Caco-2 (cell line): Measurements from ENCODE around the gene RPGRIP1. TPM values are rescaled to one million over a fixed set of nuclear protein-coding genes. Genes with fewer than 3 reads are reported as not detected.

Experiments used
- BruUV-seq: library from RNA; stranded (reverse); fragments of 400-500 nt; replicated peaks from 2 replicates; lab custom pipeline; 2021; lab: Mats Ljungman, UMichigan
- CTCF ChIA-PET: fragments of 300-600 bp; sonication (Branson Sonifier 250); formaldehyde crosslinking; loops from one replicate; lab custom pipeline; 2022; ENCODE audit warnings: antibody characterized with exemption; lab: Charles Lee
- POLR2A ChIA-PET: fragments of 300-600 bp; sonication (Branson Sonifier 250); formaldehyde crosslinking; loops from one replicate; lab custom pipeline; 2022; ENCODE audit warnings: antibody characterized with exemption; lab: Charles Lee
- DNase-seq, 2 experiments: peaks; one replicate each; pipeline versions ENCODE4 v3.0.0 to v3.0.0-alpha.2; 2020 to 2022
- H3K27me3 ChIP-seq: replicated peaks from 2 replicates; pipeline ENCODE4 v1.6.0; 2011; ENCODE audit warnings: low read length; ENCODE audit not compliant: control insufficient read depth, insufficient read depth
- H3K36me3 ChIP-seq: 2 replicates; pipeline ENCODE4 v1.5.1; 2011; ENCODE audit warnings: low read length; ENCODE audit not compliant: control insufficient read depth, insufficient read depth
- H3K4me1 ChIP-seq: fragments of 250-450 bp; sonication (Bioruptor Pico); 2 replicates; pipeline ENCODE4 v1.5.1; 2020; ENCODE audit warnings: mild to moderate bottlenecking
- H3K4me3 ChIP-seq: 2 replicates; pipeline ENCODE4 v1.5.1; 2011; ENCODE audit warnings: low read depth, mild to moderate bottlenecking, control low read depth, low read length
- H3K9me3 ChIP-seq: fragments of 250-450 bp; sonication (Bioruptor Pico); 2 replicates; pipeline ENCODE4 v1.5.1; 2020; ENCODE audit warnings: mild to moderate bottlenecking, moderate library complexity
- H3K27ac Mint-ChIP-seq: one replicate; pipeline ENCODE4 v1.8.0; 2022; ENCODE audit warnings: mixed read lengths; ENCODE audit not compliant: unreplicated experiment
- H3K27me3 Mint-ChIP-seq: one replicate; pipeline ENCODE4 v1.8.0; 2022; ENCODE audit warnings: mixed read lengths; ENCODE audit not compliant: insufficient read depth, unreplicated experiment
- H3K36me3 Mint-ChIP-seq: one replicate; pipeline ENCODE4 v1.8.0; 2022; ENCODE audit warnings: mild to moderate bottlenecking, mixed read lengths; ENCODE audit not compliant: insufficient read depth, unreplicated experiment
- H3K4me1 Mint-ChIP-seq: one replicate; pipeline ENCODE4 v1.8.0; 2022; ENCODE audit warnings: low read depth, mixed read lengths; ENCODE audit not compliant: unreplicated experiment
- H3K4me3 Mint-ChIP-seq: one replicate; pipeline ENCODE4 v1.8.0; 2022; ENCODE audit warnings: mild to moderate bottlenecking, moderate library complexity, mixed read lengths; ENCODE audit not compliant: unreplicated experiment
- H3K9me3 Mint-ChIP-seq: one replicate; pipeline ENCODE4 v1.8.0; 2022; ENCODE audit warnings: mixed read lengths; ENCODE audit not compliant: unreplicated experiment
- CTCF ChIP-seq, 2 experiments: fragments of 200-600 bp in 1 of 2; IDR thresholded peaks; 1 replicate in 1 of 2; 2 replicates in 1 of 2; pipeline versions ENCODE4 v1.5.1 to v1.8.0; 2011 to 2022; ENCODE audit warnings: antibody characterized with exemption in 1 of 2, control low read depth in 1 of 2, inconsistent platforms in 1 of 2, low read depth in 1 of 2, low read length in 1 of 2, mild to moderate bottlenecking in 1 of 2, moderate library complexity in 1 of 2; ENCODE audit not compliant: insufficient read depth in 1 of 2, severe bottlenecking in 1 of 2, unreplicated experiment in 1 of 2
- intact Hi-C: fragments of 100-400 bp; cut with micrococcal nuclease; formaldehyde crosslinking; loops from one replicate; pipeline ENCODE4 v1.10.0; 2022; ENCODE audit not compliant: unreplicated experiment
- total RNA-seq: library from RNA; stranded (reverse); gene quantifications from 2 replicates; pipeline ENCODE4 v1.2.3, GENCODE V29; 2022

The RPGRIP1 gene
- total RNA-seq, 1 experiment from 2014 or later, result not detected

- intact Hi-C loops, result no loop called here
Observed at GRCh38 chr14:21248739-21249411, 31.0 kb upstream of the RPGRIP1 start.

DNA sequence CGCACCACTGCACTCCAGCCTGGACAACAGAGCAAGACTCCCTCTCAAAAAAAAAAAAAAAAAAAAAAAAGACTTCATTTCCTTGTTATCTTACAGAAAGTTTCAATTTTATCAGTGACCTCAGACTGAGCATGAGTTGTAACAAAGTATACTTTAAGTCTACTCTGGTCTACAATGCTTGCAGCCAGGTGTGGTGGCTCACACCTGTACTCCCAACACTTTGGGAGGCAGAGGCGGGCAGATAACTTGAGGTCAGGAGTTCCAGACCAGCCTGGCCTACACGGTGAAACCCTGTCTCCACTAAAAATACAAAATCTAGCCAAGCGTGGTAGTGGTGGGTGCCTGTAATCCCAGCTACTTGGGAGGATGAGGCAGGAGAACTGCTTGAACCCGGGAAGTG, 28.7 kb upstream of the RPGRIP1 start:
- no peaks in the 10 kb centered on the region for H3K27me3 Mint-ChIP-seq
- no peak overlapping the region for H3K4me3 ChIP-seq
- DNase-seq, result no peak
- no TSS peak for BruUV-seq
- ChIA-PET POLR2A (no interaction called here), CTCF (no interaction called here)
- peaks cover 100% of the 10 kb centered on the region for H3K36me3 Mint-ChIP-seq
- H3K9me3 Mint-ChIP-seq, result no peaks in the 10 kb centered on the region
- no peaks in the 10 kb centered on the region for H3K9me3 ChIP-seq
- TF ChIP-seq CTCF (IDR thresholded peaks at IDR 0.05; ENCODE audit: insufficient read depth in 1 of 2, low read depth in 1 of 2, low read length in 1 of 2, severe bottlenecking in 1 of 2, unreplicated experiment in 1 of 2), result no peak
- no peak overlapping the region for H3K27ac Mint-ChIP-seq
- H3K4me3 Mint-ChIP-seq, result no peak overlapping the region
- peaks cover 1% of the 10 kb centered on the region for H3K36me3 ChIP-seq
- H3K27me3 ChIP-seq, result no peaks in the 10 kb centered on the region
- intact Hi-C loops, result no loop called here
- H3K4me1 ChIP-seq, result peaks cover 16% of the 10 kb centered on the region; the same call in 1 of the 2 replicates
- no peaks in the 10 kb centered on the region for H3K4me1 Mint-ChIP-seq

More at GRCh38 chr14:21248739-21249411, 31.0 kb upstream of the RPGRIP1 start:
- no peak for DNase-seq
- Histone ChIP-seq H3K4me3 (no peak overlapping the region), H3K4me1 (peaks cover 16% of the 10 kb centered on the region; the same call in 1 of the 2 replicates), H3K9me3 (no peaks in the 10 kb centered on the region), H3K27me3 (no peaks in the 10 kb centered on the region), H3K36me3 (peaks cover 1% of the 10 kb centered on the region)
- no peaks in the 10 kb centered on the region for H3K27me3 Mint-ChIP-seq
- H3K4me3 Mint-ChIP-seq, result no peak overlapping the region
- ChIA-PET POLR2A (no interaction called here), CTCF (no interaction called here)
- no peak for TF ChIP-seq CTCF (IDR thresholded peaks at IDR 0.05; ENCODE audit: insufficient read depth in 1 of 2, low read depth in 1 of 2, low read length in 1 of 2, severe bottlenecking in 1 of 2, unreplicated experiment in 1 of 2)
- no peaks in the 10 kb centered on the region for H3K4me1 Mint-ChIP-seq
- no peak overlapping the region for H3K27ac Mint-ChIP-seq
- peaks cover 99% of the 10 kb centered on the region for H3K36me3 Mint-ChIP-seq
- no TSS peak for BruUV-seq
- no peaks in the 10 kb centered on the region for H3K9me3 Mint-ChIP-seq

DNA sequence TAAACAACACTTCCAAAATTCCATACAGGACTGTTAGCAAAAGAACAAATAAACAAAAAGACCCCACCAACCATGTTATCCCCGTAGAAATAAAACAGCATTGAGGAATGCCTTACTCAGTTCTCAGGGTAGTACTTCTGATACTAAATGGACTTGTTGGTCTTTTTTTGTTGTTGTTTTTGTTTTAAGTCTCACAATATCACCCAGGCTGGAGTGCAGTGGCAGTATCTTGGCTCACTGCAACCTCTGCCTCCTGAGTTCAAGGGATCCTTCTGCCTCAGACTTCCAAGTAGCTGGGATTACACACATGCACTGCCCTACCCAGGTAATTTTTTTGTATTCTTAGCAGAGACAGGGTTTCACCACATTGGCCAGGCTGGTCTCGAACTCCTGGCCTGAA, 27.7 kb upstream of the RPGRIP1 start:
- H3K36me3 ChIP-seq, result peaks cover 4% of the 10 kb centered on the region
- ChIA-PET POLR2A (no interaction called here), CTCF (no interaction called here)
- intact Hi-C loops, result no loop called here
- no peaks in the 10 kb centered on the region for H3K9me3 ChIP-seq
- no peaks in the 10 kb centered on the region for H3K4me1 Mint-ChIP-seq
- H3K27me3 ChIP-seq, result no peaks in the 10 kb centered on the region
- peaks cover 15% of the 10 kb centered on the region; the same call in 1 of the 2 replicates for H3K4me1 ChIP-seq
- H3K27me3 Mint-ChIP-seq, result no peaks in the 10 kb centered on the region
- no peak for DNase-seq
- no peak for TF ChIP-seq CTCF (IDR thresholded peaks at IDR 0.05; ENCODE audit: insufficient read depth in 1 of 2, low read depth in 1 of 2, low read length in 1 of 2, severe bottlenecking in 1 of 2, unreplicated experiment in 1 of 2)
- H3K4me3 Mint-ChIP-seq, result no peak overlapping the region
- no peak overlapping the region for H3K27ac Mint-ChIP-seq
- no TSS peak for BruUV-seq
- H3K9me3 Mint-ChIP-seq, result no peaks in the 10 kb centered on the region
- no peak overlapping the region for H3K4me3 ChIP-seq
- H3K36me3 Mint-ChIP-seq, result peaks cover 98% of the 10 kb centered on the region
